Parathyroid adenoma (tissue), 2 donors: Measurements from ENCODE around the gene ATL2.

Experiments used
- H2AFZ ChIP-seq: fragments of 300-600 bp; sonication (generic); one replicate; pipeline ENCODE4 v1.7.0; 2017; ENCODE audit warnings: antibody characterized with exemption, mild to moderate bottlenecking
- H3K27ac ChIP-seq: fragments of 300-600 bp; sonication (generic); one replicate; pipeline ENCODE4 v1.7.0; 2017
- H3K27me3 ChIP-seq: fragments of 300-600 bp; sonication (generic); one replicate; pipeline ENCODE4 v1.7.0; 2017; ENCODE audit warnings: low read length; ENCODE audit not compliant: control insufficient read depth, insufficient read depth
- H3K36me3 ChIP-seq: fragments of 300-600 bp; sonication (generic); one replicate; pipeline ENCODE4 v1.7.0; 2017; ENCODE audit warnings: low read length; ENCODE audit not compliant: control insufficient read depth, insufficient read depth
- H3K4me1 ChIP-seq: fragments of 300-600 bp; sonication (generic); one replicate; pipeline ENCODE4 v1.7.0; 2017; ENCODE audit warnings: control low read depth
- H3K4me2 ChIP-seq: fragments of 300-600 bp; sonication (generic); one replicate; pipeline ENCODE4 v1.7.0; 2017; ENCODE audit warnings: low read length
- H3K4me3 ChIP-seq: fragments of 300-600 bp; sonication (generic); one replicate; pipeline ENCODE4 v1.7.0; 2017; ENCODE audit warnings: low read depth, low read length
- H3K79me2 ChIP-seq: fragments of 300-600 bp; sonication (generic); one replicate; pipeline ENCODE4 v1.7.0; 2017; ENCODE audit warnings: control low read depth
- H3K9ac ChIP-seq: fragments of 300-600 bp; sonication (generic); one replicate; pipeline ENCODE4 v1.7.0; 2017; ENCODE audit warnings: mild to moderate bottlenecking
- H3K9me3 ChIP-seq: fragments of 300-600 bp; sonication (generic); one replicate; pipeline ENCODE4 v1.7.0; 2017; ENCODE audit warnings: low read length; ENCODE audit not compliant: control insufficient read depth
- TF ChIP-seq, protein P1 (sequence below): fragments of 300-600 bp; sonication (generic); IDR thresholded peaks from one replicate; pipeline ENCODE4 v1.7.0; 2017; ENCODE audit warnings: antibody characterized with exemption, mild to moderate bottlenecking
- donor health status: primary hyperparathyroidism.

Gene ATL2

DNA sequence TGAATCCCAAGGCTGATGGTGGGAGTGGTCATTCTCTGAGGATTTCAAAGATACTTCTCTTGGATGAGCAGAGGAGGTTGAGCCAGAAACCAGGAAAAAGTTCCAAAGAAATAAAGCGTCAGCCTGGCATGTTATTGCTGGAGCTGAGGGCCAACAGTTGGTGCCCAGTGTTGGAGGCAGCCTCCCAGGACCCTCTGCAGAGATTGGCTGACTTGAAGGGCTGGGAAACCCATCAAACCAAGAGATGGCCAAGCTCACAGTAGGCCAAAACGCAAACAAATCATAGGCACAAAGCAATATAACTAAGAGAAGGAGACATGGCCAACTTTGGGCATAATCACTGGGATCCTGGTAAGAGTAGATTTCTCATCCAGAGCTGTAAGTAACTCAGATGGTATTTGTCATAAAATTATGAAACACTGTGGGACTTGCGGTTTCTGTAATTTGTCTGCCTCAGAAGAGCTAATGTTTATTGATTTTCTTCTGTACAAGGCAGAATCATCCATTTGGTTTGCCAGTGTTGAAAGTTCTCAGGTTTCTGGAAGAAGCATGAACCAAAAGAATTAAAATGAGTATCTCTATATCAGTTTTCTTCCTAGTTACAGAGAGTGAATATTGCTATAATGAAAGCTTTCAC, 108.3 kb downstream of the ATL2 start:
- Histone ChIP-seq H3K4me1 (no peaks in the 10 kb centered on the region), H3K36me3 (no peaks in the 10 kb centered on the region), H3K9ac (no peak overlapping the region), H3K27me3 (no peaks in the 10 kb centered on the region), H3K79me2 (no peaks in the 10 kb centered on the region), H3K27ac (no peak overlapping the region), H3K4me3 (no peak overlapping the region), H2AFZ (no peak overlapping the region), H3K9me3 (no peaks in the 10 kb centered on the region), H3K4me2 (no peak overlapping the region)
- TF ChIP-seq, protein P1, sequence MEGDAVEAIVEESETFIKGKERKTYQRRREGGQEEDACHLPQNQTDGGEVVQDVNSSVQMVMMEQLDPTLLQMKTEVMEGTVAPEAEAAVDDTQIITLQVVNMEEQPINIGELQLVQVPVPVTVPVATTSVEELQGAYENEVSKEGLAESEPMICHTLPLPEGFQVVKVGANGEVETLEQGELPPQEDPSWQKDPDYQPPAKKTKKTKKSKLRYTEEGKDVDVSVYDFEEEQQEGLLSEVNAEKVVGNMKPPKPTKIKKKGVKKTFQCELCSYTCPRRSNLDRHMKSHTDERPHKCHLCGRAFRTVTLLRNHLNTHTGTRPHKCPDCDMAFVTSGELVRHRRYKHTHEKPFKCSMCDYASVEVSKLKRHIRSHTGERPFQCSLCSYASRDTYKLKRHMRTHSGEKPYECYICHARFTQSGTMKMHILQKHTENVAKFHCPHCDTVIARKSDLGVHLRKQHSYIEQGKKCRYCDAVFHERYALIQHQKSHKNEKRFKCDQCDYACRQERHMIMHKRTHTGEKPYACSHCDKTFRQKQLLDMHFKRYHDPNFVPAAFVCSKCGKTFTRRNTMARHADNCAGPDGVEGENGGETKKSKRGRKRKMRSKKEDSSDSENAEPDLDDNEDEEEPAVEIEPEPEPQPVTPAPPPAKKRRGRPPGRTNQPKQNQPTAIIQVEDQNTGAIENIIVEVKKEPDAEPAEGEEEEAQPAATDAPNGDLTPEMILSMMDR = no peak

- TF ChIP-seq, protein P1 = no peak
- Histone ChIP-seq H3K36me3 (no peaks in the 10 kb centered on the region), H3K4me2 (no peak overlapping the region), H3K4me3 (no peak overlapping the region), H3K4me1 (no peaks in the 10 kb centered on the region), H3K27me3 (no peaks in the 10 kb centered on the region), H3K79me2 (no peaks in the 10 kb centered on the region), H3K9ac (no peak overlapping the region), H3K27ac (no peak overlapping the region), H2AFZ (no peak overlapping the region), H3K9me3 (no peaks in the 10 kb centered on the region)
Measured at GRCh38 chr2:38268001-38268400, 109.1 kb downstream of the ATL2 start.

GRCh38 chr2:38267270-38267925, 109.7 kb downstream of the ATL2 start:
- TF ChIP-seq, protein P1 = no peak
- H2AFZ ChIP-seq = no peak overlapping the region
- no peak overlapping the region for H3K4me2 ChIP-seq
- H3K9ac ChIP-seq = no peak overlapping the region
- no peaks in the 10 kb centered on the region for H3K27me3 ChIP-seq
- no peaks in the 10 kb centered on the region for H3K4me1 ChIP-seq
- no peak overlapping the region for H3K27ac ChIP-seq
- H3K36me3 ChIP-seq = no peaks in the 10 kb centered on the region
- H3K9me3 ChIP-seq = no peaks in the 10 kb centered on the region
- H3K79me2 ChIP-seq = no peaks in the 10 kb centered on the region
- H3K4me3 ChIP-seq = no peak overlapping the region

DNA sequence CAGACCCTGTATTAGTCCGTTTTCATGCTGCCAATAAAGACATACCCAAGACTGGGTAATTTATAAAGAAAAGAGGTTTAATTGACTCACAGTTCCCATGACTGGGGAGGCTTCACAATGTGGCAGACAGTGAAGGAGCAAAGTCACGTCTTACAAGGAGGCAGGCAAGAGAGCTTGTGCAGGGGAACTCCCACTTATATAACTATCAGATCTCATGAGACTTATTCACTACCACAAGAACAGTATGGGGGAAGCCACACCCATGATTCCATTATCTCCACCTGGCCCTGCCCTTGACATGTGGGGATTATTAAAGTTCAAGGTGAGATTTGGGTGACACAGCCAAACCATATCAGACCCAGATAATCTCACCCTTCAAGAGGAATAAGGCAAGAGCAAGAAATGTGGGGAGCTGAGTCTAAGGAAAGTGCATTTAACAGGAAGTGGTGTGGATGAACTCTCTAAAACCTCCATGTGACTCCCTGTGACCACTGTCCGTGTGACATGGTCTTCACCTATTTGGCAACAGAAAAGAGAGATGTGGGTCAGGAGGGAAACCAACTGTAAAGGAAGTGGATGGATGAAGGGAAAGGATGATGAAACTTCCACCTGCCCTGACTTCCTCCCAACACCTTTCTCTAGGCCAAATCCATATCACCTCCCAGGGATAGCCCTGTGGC, 110.6 kb downstream of the ATL2 start:
- no peak overlapping the region for H3K27ac ChIP-seq
- no peaks in the 10 kb centered on the region for H3K9me3 ChIP-seq
- TF ChIP-seq, protein P1 = no peak
- H2AFZ ChIP-seq = no peak overlapping the region
- H3K4me2 ChIP-seq = no peak overlapping the region
- H3K9ac ChIP-seq = no peak overlapping the region
- no peaks in the 10 kb centered on the region for H3K36me3 ChIP-seq
- no peak overlapping the region for H3K4me3 ChIP-seq
- H3K79me2 ChIP-seq = no peaks in the 10 kb centered on the region
- no peaks in the 10 kb centered on the region for H3K4me1 ChIP-seq
- H3K27me3 ChIP-seq = no peaks in the 10 kb centered on the region
